ENCODE data around the gene TAF4. TPM values are rescaled to one million over a fixed set of nuclear protein-coding genes. Genes with fewer than 3 reads are reported as not detected.
A peak's percentile ranks its signal among the peaks of the same experiment; 100 is the strongest.

TAF4 gene
- total and polyA plus RNA-seq, 2 of the 13 experiments (the other 11 are each of a cell fraction or from before 2014, with no cell fraction given): 5.9 to 12.0 TPM

GRCh38 chr20:62010551-62011402 is 54.9 kb downstream of the TAF4 start (continued):
- TF ChIP-seq TBP (CRISPR knock-in tag; IDR thresholded peaks at IDR 0.05) (no peak), SIN3A (IDR thresholded peaks at IDR 0.05; ENCODE audit: borderline replicate concordance, low read depth, low read length) (peak; percentile 53; the same call in 1 of the 2 replicates), ZFX (CRISPR knock-in tag; IDR thresholded peaks at IDR 0.05; ENCODE audit: low read depth) (no peak; the same call in 1 of the 2 replicates), ZNF224 (CRISPR knock-in tag; IDR thresholded peaks at IDR 0.05) (0 out of 2 replicates have a peak, but pooled peaks have one; percentile 51), HOXA9 (CRISPR knock-in tag; IDR thresholded peaks at IDR 0.05; ENCODE audit: borderline replicate concordance) (no peak), ZNF574 (CRISPR knock-in tag; IDR thresholded peaks at IDR 0.05) (no peak), NFATC3 (CRISPR knock-in tag; IDR thresholded peaks at IDR 0.05) (no peak), GABPB1 (CRISPR knock-in tag; IDR thresholded peaks at IDR 0.05) (peak; percentile 42; the same call in 1 of the 2 replicates), TBX2 (CRISPR knock-in tag; IDR thresholded peaks at IDR 0.05; ENCODE audit: borderline replicate concordance) (no peak; the same call in 1 of the 2 replicates), ZNF207 (IDR thresholded peaks at IDR 0.05; ENCODE audit: borderline replicate concordance) (no peak), U2AF2 (IDR thresholded peaks at IDR 0.05; ENCODE audit: low read depth, low read length) (no peak), STAG1 (CRISPR knock-in tag; IDR thresholded peaks at IDR 0.05) (peak; percentile 99), BORCS8-MEF2B (CRISPR knock-in tag; IDR thresholded peaks at IDR 0.05) (0 out of 2 replicates have a peak, but pooled peaks have one; percentile 50), AGO1 (IDR thresholded peaks at IDR 0.05; ENCODE audit: low read depth, low read length, poor library complexity, severe bottlenecking) (no peak), ZFAT (CRISPR knock-in tag; conservative IDR thresholded peaks at IDR 0.05) (no peak), MYNN (CRISPR knock-in tag; IDR thresholded peaks at IDR 0.05; ENCODE audit: low read depth) (no peak), ZBTB20 (CRISPR knock-in tag; IDR thresholded peaks at IDR 0.05; ENCODE audit: borderline replicate concordance, low read depth) (0 out of 2 replicates have a peak, but pooled peaks have one; percentile 30), NFKB2 (CRISPR knock-in tag; IDR thresholded peaks at IDR 0.05; ENCODE audit: borderline replicate concordance) (peak; percentile 51; the same call in 1 of the 2 replicates), HDAC1 (CRISPR knock-in tag; IDR thresholded peaks at IDR 0.05) (peak; percentile 59; the same call in 1 of the 2 replicates)
- TF ChIP-seq, protein P1, sequence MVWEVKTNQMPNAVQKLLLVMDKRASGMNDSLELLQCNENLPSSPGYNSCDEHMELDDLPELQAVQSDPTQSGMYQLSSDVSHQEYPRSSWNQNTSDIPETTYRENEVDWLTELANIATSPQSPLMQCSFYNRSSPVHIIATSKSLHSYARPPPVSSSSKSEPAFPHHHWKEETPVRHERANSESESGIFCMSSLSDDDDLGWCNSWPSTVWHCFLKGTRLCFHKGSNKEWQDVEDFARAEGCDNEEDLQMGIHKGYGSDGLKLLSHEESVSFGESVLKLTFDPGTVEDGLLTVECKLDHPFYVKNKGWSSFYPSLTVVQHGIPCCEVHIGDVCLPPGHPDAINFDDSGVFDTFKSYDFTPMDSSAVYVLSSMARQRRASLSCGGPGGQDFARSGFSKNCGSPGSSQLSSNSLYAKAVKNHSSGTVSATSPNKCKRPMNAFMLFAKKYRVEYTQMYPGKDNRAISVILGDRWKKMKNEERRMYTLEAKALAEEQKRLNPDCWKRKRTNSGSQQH (CRISPR knock-in tag; IDR thresholded peaks at IDR 0.05; ENCODE audit: low read depth): 0 out of 2 replicates have a peak, but pooled peaks have one; percentile 39
- TF ChIP-seq, protein P2, sequence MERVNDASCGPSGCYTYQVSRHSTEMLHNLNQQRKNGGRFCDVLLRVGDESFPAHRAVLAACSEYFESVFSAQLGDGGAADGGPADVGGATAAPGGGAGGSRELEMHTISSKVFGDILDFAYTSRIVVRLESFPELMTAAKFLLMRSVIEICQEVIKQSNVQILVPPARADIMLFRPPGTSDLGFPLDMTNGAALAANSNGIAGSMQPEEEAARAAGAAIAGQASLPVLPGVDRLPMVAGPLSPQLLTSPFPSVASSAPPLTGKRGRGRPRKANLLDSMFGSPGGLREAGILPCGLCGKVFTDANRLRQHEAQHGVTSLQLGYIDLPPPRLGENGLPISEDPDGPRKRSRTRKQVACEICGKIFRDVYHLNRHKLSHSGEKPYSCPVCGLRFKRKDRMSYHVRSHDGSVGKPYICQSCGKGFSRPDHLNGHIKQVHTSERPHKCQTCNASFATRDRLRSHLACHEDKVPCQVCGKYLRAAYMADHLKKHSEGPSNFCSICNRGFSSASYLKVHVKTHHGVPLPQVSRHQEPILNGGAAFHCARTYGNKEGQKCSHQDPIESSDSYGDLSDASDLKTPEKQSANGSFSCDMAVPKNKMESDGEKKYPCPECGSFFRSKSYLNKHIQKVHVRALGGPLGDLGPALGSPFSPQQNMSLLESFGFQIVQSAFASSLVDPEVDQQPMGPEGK (CRISPR knock-in tag; IDR thresholded peaks at IDR 0.05): peak; percentile 77

Measured in HepG2 (cell line).